HG03439 (cell line): ENCODE results near the gene CRIP3.

Experiments
- ATAC-seq: cut with Tn5 transposase; IDR thresholded peaks from one replicate; pipeline ENCODE4 v1.9.1; 2021; ENCODE audit warnings: mild to moderate bottlenecking, moderate library complexity; ENCODE audit not compliant: unreplicated experiment

The CRIP3 gene

GRCh38 chr6:43258180-43258579 is 50.4 kb downstream of the CRIP3 start:
- ATAC-seq = no peak

GRCh38 chr6:43257367-43258145 is 51.1 kb downstream of the CRIP3 start:
- no peak for ATAC-seq

- no peak for ATAC-seq
Measured at GRCh38 chr6:43256670-43257366, 51.8 kb downstream of the CRIP3 start.
